HL-60/S4 treated with retinoic acid at 250 ng/mL for 4 days and 3 days (cell line): ENCODE measurements around the gene IFT122.
"Not testable (repeated sequence)": the region's sequence is repeated elsewhere in the genome, so short reads cannot be mapped to it uniquely, and the experiment has no call there.

Source experiments
- in situ Hi-C: fragments of 300-500 bp; cut with MboI; formaldehyde crosslinking; loops from 2 replicates; pipeline ENCODE4 v1.7.0; 2022; ENCODE audit warnings: low sequenced_read_pairs

The IFT122 gene

DNA sequence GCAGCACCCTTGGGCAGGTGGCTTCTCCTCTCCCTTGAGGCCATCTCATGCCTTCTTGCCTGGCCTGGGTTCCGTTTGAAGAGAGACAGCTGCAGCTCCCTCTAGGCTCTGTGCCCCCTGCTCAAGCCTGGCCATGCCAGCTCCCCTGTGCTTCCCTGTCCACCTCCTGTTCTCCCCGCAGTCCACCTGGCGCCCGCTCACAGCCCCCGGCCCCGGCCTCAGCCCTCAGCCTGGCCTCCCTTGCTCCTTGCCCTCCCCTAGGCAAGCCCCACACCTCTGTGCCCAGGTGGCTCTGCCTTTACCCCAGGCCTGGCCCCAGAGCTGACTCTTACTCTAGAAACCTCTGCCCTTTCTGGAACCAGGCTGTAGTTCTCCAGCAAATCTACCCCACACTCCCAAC is 74.5 kb downstream of the IFT122 start:
- in situ Hi-C loops = no loop called here

DNA sequence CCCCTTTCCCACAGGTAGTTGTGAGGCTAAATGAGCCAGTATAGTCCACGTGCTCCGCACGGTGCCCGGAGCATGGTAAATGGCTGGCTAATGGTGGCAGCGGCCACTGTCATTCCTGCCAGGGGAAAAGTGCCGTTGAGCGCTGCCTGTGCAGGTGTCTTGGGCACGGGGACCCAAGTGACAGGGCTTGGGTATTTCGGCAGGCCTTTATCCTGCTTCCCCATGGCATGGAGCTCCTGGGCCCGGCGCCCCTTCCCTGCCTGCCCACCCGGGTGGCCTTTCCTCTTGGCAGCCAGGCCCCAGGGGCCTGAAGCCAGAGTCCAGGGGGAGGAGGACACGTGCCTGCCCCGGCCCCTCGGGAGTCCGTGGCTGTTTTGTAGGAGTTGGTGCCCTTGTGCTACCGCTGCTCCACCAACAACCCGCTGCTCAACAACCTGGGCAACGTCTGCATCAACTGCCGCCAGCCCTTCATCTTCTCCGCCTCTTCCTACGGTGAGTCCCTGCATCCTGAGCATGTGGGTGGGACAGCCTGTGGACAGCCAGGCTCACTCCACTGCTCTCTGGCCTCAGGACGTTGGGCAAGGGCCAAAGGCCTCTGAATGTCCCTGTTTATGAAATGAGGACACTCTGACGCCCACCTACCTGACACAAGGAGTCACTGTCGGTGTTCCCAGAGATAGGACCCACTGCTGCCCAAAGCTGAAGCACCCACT is 75.2 kb downstream of the IFT122 start:
- in situ Hi-C loops = not testable (repeated sequence)

GRCh38 chr3:129515821-129516432 is 75.9 kb downstream of the IFT122 start:
- in situ Hi-C loops = not testable (repeated sequence)

GRCh38 chr3:129517516-129517915 is 77.5 kb downstream of the IFT122 start:
- in situ Hi-C loops = no loop called here

- in situ Hi-C loops = no loop called here
These were observed 78.1 kb downstream of the IFT122 start for GRCh38 chr3:129518038-129518561.

GRCh38 chr3:129518581-129518980 is 78.6 kb downstream of the IFT122 start:
- in situ Hi-C loops = no loop called here

GRCh38 chr3:129519449-129519848 is 79.4 kb downstream of the IFT122 start:
- in situ Hi-C loops = no loop called here

DNA sequence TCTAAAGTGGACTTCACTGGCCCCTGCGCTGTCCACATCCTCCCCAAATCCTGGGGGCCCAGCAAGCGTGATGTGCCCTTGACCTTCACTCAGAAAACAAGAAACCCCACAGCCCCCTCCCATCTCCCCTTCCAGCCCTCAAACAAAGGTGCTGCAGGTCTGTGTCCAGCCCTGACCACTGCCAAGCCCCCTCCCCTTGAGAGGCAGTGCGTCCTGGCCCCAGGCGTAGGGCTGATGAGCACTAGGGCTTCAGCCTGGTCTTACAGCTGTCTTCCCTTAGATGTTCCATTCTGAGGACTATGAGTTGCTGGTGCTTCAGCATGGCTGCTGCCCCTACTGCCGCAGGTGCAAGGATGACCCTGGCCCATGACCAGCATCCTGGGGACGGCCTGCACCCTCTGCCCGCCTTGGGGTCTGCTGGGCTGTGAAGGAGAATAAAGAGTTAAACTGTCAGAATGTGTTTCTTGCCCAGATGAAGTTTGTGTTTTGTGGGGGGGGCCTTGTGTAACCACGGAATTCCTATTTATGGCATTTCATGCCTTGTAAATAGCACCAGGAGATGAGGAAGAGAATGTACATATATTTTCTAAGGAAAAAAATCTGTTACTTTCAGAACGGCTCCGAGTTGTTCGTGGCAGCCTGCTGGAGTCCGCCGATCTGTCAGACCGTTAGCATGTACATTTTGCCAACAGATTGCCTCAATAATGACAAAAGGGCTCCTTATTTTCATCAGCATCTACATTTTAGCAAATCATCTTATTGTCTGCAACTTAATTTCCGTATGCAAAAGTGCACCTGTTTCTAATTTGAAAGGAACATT is 80.1 kb downstream of the IFT122 start:
- in situ Hi-C loops = no loop called here

- in situ Hi-C loops = no loop called here
These were observed 80.9 kb downstream of the IFT122 start for GRCh38 chr3:129520960-129521359.

DNA sequence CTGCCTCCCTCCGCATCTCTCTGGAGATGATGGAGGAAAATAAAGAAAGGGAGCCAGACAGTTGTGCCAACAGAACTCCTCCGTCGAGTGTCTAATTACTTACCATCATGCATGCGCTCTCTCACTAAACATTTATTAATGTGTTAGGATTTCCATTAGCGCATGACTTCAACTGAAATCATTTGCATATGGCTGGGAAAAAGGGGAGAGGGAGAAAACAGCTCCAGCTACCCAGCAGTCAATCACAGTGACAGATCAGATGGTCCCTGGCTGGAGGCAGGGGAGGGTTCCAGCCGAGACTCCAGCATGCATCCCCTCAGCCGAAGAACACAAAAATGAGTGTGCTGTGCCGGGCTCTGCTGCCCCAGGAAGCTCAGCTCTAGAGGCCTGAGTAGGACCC is 81.6 kb downstream of the IFT122 start:
- in situ Hi-C loops = no loop called here

DNA sequence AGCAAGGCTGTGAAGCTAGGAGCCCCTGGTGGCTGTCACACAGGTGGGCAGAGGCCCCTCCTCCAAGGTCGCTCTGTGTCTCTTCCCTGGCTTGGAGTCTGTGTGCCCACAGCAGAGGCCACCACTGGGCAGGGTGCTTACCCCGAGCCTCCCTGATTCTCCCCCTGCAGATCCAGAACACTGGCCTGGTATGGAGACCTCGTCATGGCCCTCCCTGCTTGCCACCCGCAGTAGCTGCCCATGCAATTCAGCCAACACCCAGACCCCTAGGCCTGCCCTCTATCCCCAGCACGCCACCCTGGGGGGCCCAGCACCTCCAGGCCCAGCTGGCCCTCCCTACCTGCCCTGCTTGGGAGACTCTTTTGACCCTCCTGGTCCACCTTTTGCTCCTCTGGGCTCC is 82.9 kb downstream of the IFT122 start:
- in situ Hi-C loops = no loop called here

- in situ Hi-C loops = no loop called here
These were observed 84.1 kb downstream of the IFT122 start for GRCh38 chr3:129524081-129524480.

DNA sequence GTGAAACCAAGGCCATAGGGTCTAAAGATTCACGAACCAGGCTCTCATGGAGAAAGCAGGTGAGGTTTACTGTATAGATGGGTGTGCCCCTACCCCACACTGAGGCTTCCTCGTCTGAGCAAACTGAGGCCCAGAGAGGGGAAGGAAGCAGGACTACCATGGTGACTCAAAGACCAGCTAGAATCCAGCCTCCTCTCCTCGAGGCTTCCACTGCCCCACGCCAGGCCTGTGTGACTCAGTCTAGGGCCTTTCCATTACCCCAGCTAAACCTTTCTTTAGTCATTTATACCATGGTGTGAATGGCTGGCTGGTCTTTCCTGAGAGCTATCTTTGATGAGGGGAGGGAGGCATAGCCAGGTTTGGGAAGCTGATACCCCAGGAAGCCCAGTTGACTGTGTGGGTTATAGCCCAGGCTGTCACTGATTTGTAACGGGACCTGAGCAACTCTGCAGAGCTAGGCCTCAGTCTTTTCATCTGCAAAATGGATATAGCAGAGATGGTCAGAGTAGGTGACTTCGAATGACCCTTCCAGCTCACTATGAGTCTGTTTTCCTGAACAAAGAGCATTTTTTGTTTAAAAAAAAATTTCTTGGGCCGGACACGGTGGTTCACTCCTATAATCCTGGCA is 85.4 kb downstream of the IFT122 start:
- in situ Hi-C loops = no loop called here

- in situ Hi-C loops = no loop called here
These were observed 86.3 kb downstream of the IFT122 start for GRCh38 chr3:129526121-129526900.

DNA sequence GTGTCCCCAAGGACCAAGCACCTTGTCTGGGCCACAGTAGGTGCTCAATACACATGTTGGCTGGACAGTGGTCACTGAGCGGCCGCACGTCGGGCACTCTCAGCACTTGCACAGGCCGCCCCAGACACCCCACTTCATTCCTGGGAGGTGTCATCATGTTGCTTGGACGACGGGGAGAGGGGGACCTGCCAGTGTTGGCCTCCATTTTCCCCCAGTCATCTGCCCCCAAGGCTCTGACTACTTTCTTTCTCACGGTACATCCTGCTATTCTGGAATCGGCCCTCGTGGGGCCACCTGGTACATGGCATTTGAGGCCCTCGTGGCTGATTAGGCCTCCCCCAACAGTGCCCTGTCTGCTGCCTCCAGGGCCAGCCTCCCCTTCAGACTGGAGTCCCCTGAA is 87.2 kb downstream of the IFT122 start:
- in situ Hi-C loops = no loop called here

GRCh38 chr3:129528589-129529100 is 88.6 kb downstream of the IFT122 start, which contains the start of gene RHO:
Gene RHO (plus strand): TSS chr3:129528639. CDS start chr3:129528734, 95 bp downstream.
- in situ Hi-C loops = no loop called here

DNA sequence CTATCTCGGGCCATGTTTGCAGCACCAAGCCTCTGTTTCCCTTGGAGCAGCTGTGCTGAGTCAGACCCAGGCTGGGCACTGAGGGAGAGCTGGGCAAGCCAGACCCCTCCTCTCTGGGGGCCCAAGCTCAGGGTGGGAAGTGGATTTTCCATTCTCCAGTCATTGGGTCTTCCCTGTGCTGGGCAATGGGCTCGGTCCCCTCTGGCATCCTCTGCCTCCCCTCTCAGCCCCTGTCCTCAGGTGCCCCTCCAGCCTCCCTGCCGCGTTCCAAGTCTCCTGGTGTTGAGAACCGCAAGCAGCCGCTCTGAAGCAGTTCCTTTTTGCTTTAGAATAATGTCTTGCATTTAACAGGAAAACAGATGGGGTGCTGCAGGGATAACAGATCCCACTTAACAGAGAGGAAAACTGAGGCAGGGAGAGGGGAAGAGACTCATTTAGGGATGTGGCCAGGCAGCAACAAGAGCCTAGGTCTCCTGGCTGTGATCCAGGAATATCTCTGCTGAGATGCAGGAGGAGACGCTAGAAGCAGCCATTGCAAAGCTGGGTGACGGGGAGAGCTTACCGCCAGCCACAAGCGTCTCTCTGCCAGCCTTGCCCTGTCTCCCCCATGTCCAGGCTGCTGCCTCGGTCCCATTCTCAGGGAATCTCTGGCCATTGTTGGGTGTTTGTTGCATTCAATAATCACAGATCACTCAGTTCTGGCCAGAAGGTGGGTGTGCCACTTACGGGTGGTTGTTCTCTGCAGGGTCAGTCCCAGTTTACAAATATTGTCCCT is 89.6 kb downstream of the IFT122 start:
- in situ Hi-C loops = no loop called here

- in situ Hi-C loops = no loop called here
These were observed 90.3 kb downstream of the IFT122 start for GRCh38 chr3:129530251-129530791.

DNA sequence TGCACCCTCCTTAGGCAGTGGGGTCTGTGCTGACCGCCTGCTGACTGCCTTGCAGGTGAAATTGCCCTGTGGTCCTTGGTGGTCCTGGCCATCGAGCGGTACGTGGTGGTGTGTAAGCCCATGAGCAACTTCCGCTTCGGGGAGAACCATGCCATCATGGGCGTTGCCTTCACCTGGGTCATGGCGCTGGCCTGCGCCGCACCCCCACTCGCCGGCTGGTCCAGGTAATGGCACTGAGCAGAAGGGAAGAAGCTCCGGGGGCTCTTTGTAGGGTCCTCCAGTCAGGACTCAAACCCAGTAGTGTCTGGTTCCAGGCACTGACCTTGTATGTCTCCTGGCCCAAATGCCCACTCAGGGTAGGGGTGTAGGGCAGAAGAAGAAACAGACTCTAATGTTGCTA is 90.8 kb downstream of the IFT122 start:
- in situ Hi-C loops = no loop called here
